H1 (cell line): ENCODE results near the gene DMXL2. TPM values are rescaled to one million over a fixed set of nuclear protein-coding genes. Genes with fewer than 3 reads are reported as not detected.

Experiments
- CTCF ChIA-PET: fragments of 300-600 bp; sonication (Branson Sonifier 250); formaldehyde crosslinking; loops from one replicate; lab custom pipeline; 2021; ENCODE audit not compliant: partially characterized antibody; lab: Charles Lee
- POLR2A ChIA-PET: fragments of 300-600 bp; sonication (Branson Sonifier 250); formaldehyde crosslinking; loops from one replicate; lab custom pipeline; 2021; ENCODE audit warnings: inconsistent platforms; ENCODE audit not compliant: partially characterized antibody; lab: Charles Lee
- DNase-seq, 2 experiments: peaks; one replicate each; pipeline versions ENCODE4 v3.0.0 to v3.0.0-alpha.2; 2010 to 2022; ENCODE audit warnings: low spot score in 2 of 2, low read depth in 1 of 2, mixed read lengths in 1 of 2
- FAIRE-seq: peaks from 2 replicates; lab custom pipeline; 2011; peaks lifted over from hg19 to GRCh38; lab: Jason Lieb, UNC
- H2AFZ ChIP-seq: 2 replicates; pipeline ENCODE4 v1.8.1; 2012; ENCODE audit warnings: low read length, inconsistent platforms
- H2AK5ac ChIP-seq: 2 replicates; pipeline ENCODE4 v1.6.1; 2013; ENCODE audit warnings: low read depth, low read length
- H2BK120ac ChIP-seq: replicated peaks from 2 replicates; pipeline ENCODE3; 2013; ENCODE audit warnings: low read depth, low read length, inconsistent platforms
- H2BK12ac ChIP-seq: 2 replicates; pipeline ENCODE4 v1.6.1; 2013; ENCODE audit warnings: low read depth, low read length
- H2BK15ac ChIP-seq: 2 replicates; pipeline ENCODE4 v1.6.1; 2013; ENCODE audit warnings: low read length
- H2BK20ac ChIP-seq: 2 replicates; pipeline ENCODE4 v1.6.1; 2013; ENCODE audit warnings: low read length
- H2BK5ac ChIP-seq: 2 replicates; pipeline ENCODE4 v1.6.1; 2013; ENCODE audit warnings: low read depth, low read length
- H3K14ac ChIP-seq: 2 replicates; pipeline ENCODE4 v1.6.1; 2013; ENCODE audit warnings: inconsistent platforms; ENCODE audit not compliant: insufficient read length
- H3K18ac ChIP-seq: 2 replicates; pipeline ENCODE4 v1.6.1; 2013; ENCODE audit warnings: low read length; ENCODE audit errors: extremely low read depth
- H3K23ac ChIP-seq: 2 replicates; pipeline ENCODE4 v1.6.1; 2013; ENCODE audit warnings: inconsistent platforms; ENCODE audit not compliant: insufficient read length
- H3K23me2 ChIP-seq: 2 replicates; pipeline ENCODE4 v1.6.1; 2013; ENCODE audit warnings: low read depth, low read length
- H3K27ac ChIP-seq: 2 replicates; pipeline ENCODE4 v1.6.1; 2011; ENCODE audit warnings: low read depth, low read length, inconsistent platforms
- H3K27me3 ChIP-seq, 4 experiments: replicated peaks in 1 of 4; 1 replicate in 1 of 4; 2 replicates in 3 of 4; pipeline versions ENCODE4 v1.6.1 to v1.8.1; 2011 to 2013; ENCODE audit warnings: low read length in 3 of 4, mild to moderate bottlenecking in 3 of 4, inconsistent platforms in 2 of 4, mixed read lengths in 2 of 4, moderate library complexity in 1 of 4; ENCODE audit not compliant: control insufficient read depth in 3 of 4, insufficient read depth in 3 of 4; ENCODE audit errors: extremely low read depth in 1 of 4
- H3K36me3 ChIP-seq, 4 experiments: 2 replicates each; pipeline versions ENCODE4 v1.6.1 to v1.8.1; 2011 to 2013; ENCODE audit warnings: mild to moderate bottlenecking in 4 of 4, low read length in 3 of 4, moderate library complexity in 2 of 4, control low read depth in 1 of 4, inconsistent platforms in 1 of 4; ENCODE audit not compliant: insufficient read depth in 4 of 4, control insufficient read depth in 2 of 4
- H3K4ac ChIP-seq: replicated peaks from 2 replicates; pipeline ENCODE3; 2013; ENCODE audit warnings: low read length, low read depth, mixed read lengths, inconsistent platforms; ENCODE audit not compliant: insufficient read length
- H3K4me1 ChIP-seq, 4 experiments: replicated peaks in 1 of 4; 1 replicate in 1 of 4; 2 replicates in 3 of 4; pipeline versions ENCODE4 v1.6.1 to v1.8.1; 2011 to 2013; ENCODE audit warnings: low read length in 3 of 4, inconsistent platforms in 2 of 4, mixed read lengths in 1 of 4; ENCODE audit not compliant: insufficient read depth in 4 of 4, control insufficient read depth in 3 of 4
- H3K4me2 ChIP-seq, 2 experiments: 2 replicates each; pipeline versions ENCODE4 v1.6.1 to v1.8.1; 2011 to 2013; ENCODE audit warnings: low read depth in 2 of 2, low read length in 2 of 2, control low read depth in 1 of 2, inconsistent platforms in 1 of 2, mild to moderate bottlenecking in 1 of 2; ENCODE audit not compliant: insufficient read depth in 1 of 2
- H3K4me3 ChIP-seq, 4 experiments: fragments of 200-600, 300-600 bp in 1 of 4; sonication (generic), shearing (Covaris generic), sonication (Bioruptor Twin) in 1 of 4; 2 replicates each; pipeline versions ENCODE4 v1.5.1 to v1.8.1; 2011 to 2016; ENCODE audit warnings: low read length in 4 of 4, low read depth in 3 of 4, control low read depth in 2 of 4, inconsistent platforms in 2 of 4, mild to moderate bottlenecking in 2 of 4, mixed read lengths in 1 of 4, moderate library complexity in 1 of 4; ENCODE audit not compliant: insufficient read depth in 2 of 4; ENCODE audit errors: extremely low read depth in 1 of 4
- H3K56ac ChIP-seq: replicated peaks from 2 replicates; pipeline ENCODE3; 2013; ENCODE audit warnings: low read depth, mild to moderate bottlenecking, mixed read lengths, low read length, inconsistent platforms; ENCODE audit not compliant: insufficient read length
- H3K79me1 ChIP-seq: 2 replicates; pipeline ENCODE4 v1.6.1; 2013; ENCODE audit warnings: low read depth, low read length, control low read depth
- H3K79me2 ChIP-seq, 2 experiments: 2 replicates each; pipeline versions ENCODE4 v1.6.1 to v1.8.1; 2012 to 2013; ENCODE audit warnings: low read length in 2 of 2, mild to moderate bottlenecking in 2 of 2, inconsistent platforms in 1 of 2; ENCODE audit not compliant: insufficient read depth in 2 of 2, control insufficient read depth in 1 of 2
- H3K9ac ChIP-seq, 4 experiments: replicated peaks in 1 of 4; 1 replicate in 1 of 4; 2 replicates in 3 of 4; pipeline versions ENCODE4 v1.6.1 to v1.8.1; 2011 to 2013; ENCODE audit warnings: low read depth in 3 of 4, low read length in 3 of 4, control low read depth in 2 of 4, mild to moderate bottlenecking in 2 of 4, moderate library complexity in 2 of 4, inconsistent platforms in 1 of 4; ENCODE audit errors: extremely low read depth in 1 of 4
- H3K9me3 ChIP-seq, 2 experiments: 2 replicates each; pipeline versions ENCODE4 v1.6.1 to v1.8.1; 2012 to 2013; ENCODE audit warnings: mild to moderate bottlenecking in 2 of 2, moderate library complexity in 2 of 2, control low read depth in 1 of 2, inconsistent platforms in 1 of 2, low read depth in 1 of 2, low read length in 1 of 2, mixed read lengths in 1 of 2; ENCODE audit not compliant: insufficient read depth in 2 of 2
- H4K20me1 ChIP-seq, 2 experiments: replicated peaks in 1 of 2; 2 replicates each; pipeline versions ENCODE3 to v1.8.1; 2011 to 2013; ENCODE audit warnings: inconsistent platforms in 2 of 2, low read length in 2 of 2, mild to moderate bottlenecking in 1 of 2; ENCODE audit not compliant: insufficient read depth in 2 of 2, control insufficient read depth in 1 of 2
- H4K5ac ChIP-seq: 2 replicates; pipeline ENCODE4 v1.6.1; 2013; ENCODE audit warnings: low read length, low read depth, mixed read lengths, inconsistent platforms; ENCODE audit not compliant: insufficient read length
- H4K8ac ChIP-seq: 2 replicates; pipeline ENCODE4 v1.8.0; 2013; ENCODE audit warnings: mild to moderate bottlenecking, moderate library complexity, low read length, inconsistent platforms; ENCODE audit not compliant: insufficient read depth; ENCODE audit errors: extremely low read depth
- H4K91ac ChIP-seq: replicated peaks from 2 replicates; pipeline ENCODE3; 2013; ENCODE audit warnings: low read length, mixed read lengths, inconsistent platforms; ENCODE audit not compliant: insufficient read length
- GABPA ChIP-seq: IDR thresholded peaks from 2 replicates; pipeline ENCODE4 v1.6.1; 2011; ENCODE audit warnings: mild to moderate bottlenecking, low read length, moderate library complexity, borderline replicate concordance; ENCODE audit not compliant: insufficient read depth
- WGBS, 2 experiments: shearing (Covaris generic) in 1 of 2; methylation state at CpG; one replicate each; pipeline versions ENCODE4 v1.1.6 to v1.1.7; 2013 to 2015; ENCODE audit warnings: low lambda C conversion rate in 2 of 2, mixed read lengths in 2 of 2, inconsistent platforms in 1 of 2, low coverage in 1 of 2, missing lambda C conversion rate in 1 of 2; ENCODE audit not compliant: insufficient replicate concordance in 2 of 2, insufficient coverage in 1 of 2, insufficient read length in 1 of 2; ENCODE audit errors: extremely low coverage in 1 of 2, missing lambda C conversion rate in 1 of 2; 5-methylcytosine and 5-hydroxymethylcytosine counted together
- polyA plus RNA-seq, 7 experiments: library from polyadenylated mRNA; depleted of rRNA in 3 of 7; stranded (reverse) in 5 of 7; unstranded in 2 of 7; fragments of >200 nt in 5 of 7; fragments of 200-250 nt in 2 of 7; gene quantifications; 1 replicate in 5 of 7; 2 replicates in 1 of 7; 4 replicates in 1 of 7; pipeline versions ENCODE4 v1.2.1 to v1.2.3, GENCODE V29; 2011 to 2013; ENCODE audit warnings: missing spikeins in 2 of 7, mixed read lengths in 2 of 7
- total RNA-seq: library from RNA; stranded (reverse); fragmentation: NEBNext Ultra II Directional; extraction: Animal tissue kit (Norgen Biotek cat#: 25700); gene quantifications from 2 replicates; pipeline ENCODE4 v1.2.1, GENCODE V29; 2021

The DMXL2 gene
- total and polyA plus RNA-seq, 2 of the 8 experiments (the other 6 are each of a cell fraction or from before 2014, with no cell fraction given), result 9.5 to 10.6 TPM

GRCh38 chr15:51547656-51548055 is 74.9 kb downstream of the DMXL2 start:
- Histone ChIP-seq H3K27me3 (no peaks in the 10 kb centered on the region), H3K23ac (no peak overlapping the region), H2AFZ (no peak overlapping the region), H4K20me1 (no peaks in the 10 kb centered on the region), H3K4me1 (no peaks in the 10 kb centered on the region), H3K4me2 (no peak overlapping the region), H3K56ac (no peak overlapping the region), H4K91ac (no peak overlapping the region), H3K79me1 (no peaks in the 10 kb centered on the region), H3K27ac (no peak overlapping the region), H2BK12ac (no peak overlapping the region), H3K23me2 (no peaks in the 10 kb centered on the region), H4K5ac (no peak overlapping the region), H2BK120ac (no peak overlapping the region), H3K14ac (no peak overlapping the region), H3K4ac (no peak overlapping the region), H3K9ac (no peak overlapping the region), H2BK20ac (no peak overlapping the region), H3K4me3 (no peak overlapping the region), H2BK15ac (no peak overlapping the region), H4K8ac (no peak overlapping the region), H3K18ac (no peak overlapping the region), H2AK5ac (no peak overlapping the region), H3K36me3 (no peaks in the 10 kb centered on the region), H2BK5ac (no peak overlapping the region), H3K9me3 (no peaks in the 10 kb centered on the region), H3K79me2 (no peaks in the 10 kb centered on the region)
- no peak for TF ChIP-seq GABPA
- DNase-seq, result no peak
- CTCF ChIA-PET, result interaction anchor here (1.3 to 1.7 kb wide), 3 partner anchors 11 to 12 kb away, joined by 5 to 7 read pairs (median 5); no protein-coding TSS in a partner anchor
- POLR2A ChIA-PET, result no interaction called here
- WGBS, 2 experiments, result 92% methylated on average over 2 of the region's 2 CpGs; no CpG with 5 or more reads in 1 of the 2 experiments
- no peak for FAIRE-seq
